Colonic mucosa (tissue), 4 donors: ENCODE data around the gene SBK1. TPM values are rescaled to one million over a fixed set of nuclear protein-coding genes. Genes with fewer than 3 reads are reported as not detected.

Source experiments
- DNase-seq: peaks from one replicate; pipeline ENCODE4 v3.0.0-alpha.2; 2020
- H3K27ac ChIP-seq: fragments of 200-600 bp; one replicate; pipeline ENCODE4 v1.8.0; 2021
- H3K27me3 ChIP-seq: fragments of 200-600 bp; one replicate; pipeline ENCODE4 v1.8.0; 2021
- H3K36me3 ChIP-seq: fragments of 200-600 bp; one replicate; pipeline ENCODE4 v1.8.0; 2021
- H3K4me1 ChIP-seq: fragments of 200-600 bp; one replicate; pipeline ENCODE4 v1.8.0; 2021; ENCODE audit warnings: mild to moderate bottlenecking
- H3K4me3 ChIP-seq: fragments of 200-600 bp; one replicate; pipeline ENCODE4 v1.8.0; 2021
- H3K9ac ChIP-seq, 2 donors: one replicate each; pipeline ENCODE4 v1.7.0; 2013; ENCODE audit warnings: control low read depth in 2 of 2, low read depth in 2 of 2, low read length in 2 of 2
- H3K9me3 ChIP-seq: fragments of 200-600 bp; one replicate; pipeline ENCODE4 v1.8.0; 2021
- intact Hi-C: fragments of 100-400 bp; cut with DNase I; formaldehyde crosslinking; loops from one replicate; pipeline ENCODE4 v1.14.1; 2022
- total RNA-seq, 2 donors: library from RNA; stranded (reverse); fragmentation: NEBNext Ultra II Directional in 1 of 2; extraction: Animal tissue kit (Norgen Biotek cat#: 25700) in 1 of 2; gene quantifications; one replicate each; pipeline ENCODE4 v1.2.1, GENCODE V29; 2021
- TF ChIP-seq, protein P1 (sequence below): fragments of 200-600 bp; IDR thresholded peaks from one replicate; pipeline ENCODE4 v1.8.0; 2022; ENCODE audit warnings: antibody characterized with exemption, mild to moderate bottlenecking
- donor health status: healthy.
- donor health status: DM: no; HTN: no; CAD: no.
- donor health status: DM: no; HTN: no; CAD: no.

SBK1 gene
- total RNA-seq, 2 donors from 2014 or later: 1.0 to 1.4 TPM

DNA sequence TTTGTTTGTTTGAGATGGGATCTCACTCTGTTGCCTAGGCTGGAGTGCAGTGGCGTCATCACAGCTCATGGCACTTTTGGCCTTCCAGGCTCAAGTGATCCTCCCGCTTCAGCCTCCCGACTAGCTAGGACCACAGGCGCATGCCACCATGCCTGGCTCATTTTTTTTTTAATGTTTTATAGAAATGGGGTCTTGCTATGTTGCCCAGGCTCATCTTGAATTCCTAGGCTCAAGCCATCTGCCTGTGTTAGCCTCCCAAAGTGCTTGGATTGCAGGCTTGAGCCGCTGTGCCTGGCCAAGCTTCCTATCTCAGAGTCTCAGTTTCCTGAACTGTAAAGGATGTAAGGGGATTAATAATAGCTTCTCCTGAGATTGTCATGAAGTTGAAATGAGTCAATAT is 8.0 kb downstream of the SBK1 start:
- H3K27me3 ChIP-seq: no peaks in the 10 kb centered on the region
- H3K36me3 ChIP-seq: no peaks in the 10 kb centered on the region
- TF ChIP-seq, protein P1, sequence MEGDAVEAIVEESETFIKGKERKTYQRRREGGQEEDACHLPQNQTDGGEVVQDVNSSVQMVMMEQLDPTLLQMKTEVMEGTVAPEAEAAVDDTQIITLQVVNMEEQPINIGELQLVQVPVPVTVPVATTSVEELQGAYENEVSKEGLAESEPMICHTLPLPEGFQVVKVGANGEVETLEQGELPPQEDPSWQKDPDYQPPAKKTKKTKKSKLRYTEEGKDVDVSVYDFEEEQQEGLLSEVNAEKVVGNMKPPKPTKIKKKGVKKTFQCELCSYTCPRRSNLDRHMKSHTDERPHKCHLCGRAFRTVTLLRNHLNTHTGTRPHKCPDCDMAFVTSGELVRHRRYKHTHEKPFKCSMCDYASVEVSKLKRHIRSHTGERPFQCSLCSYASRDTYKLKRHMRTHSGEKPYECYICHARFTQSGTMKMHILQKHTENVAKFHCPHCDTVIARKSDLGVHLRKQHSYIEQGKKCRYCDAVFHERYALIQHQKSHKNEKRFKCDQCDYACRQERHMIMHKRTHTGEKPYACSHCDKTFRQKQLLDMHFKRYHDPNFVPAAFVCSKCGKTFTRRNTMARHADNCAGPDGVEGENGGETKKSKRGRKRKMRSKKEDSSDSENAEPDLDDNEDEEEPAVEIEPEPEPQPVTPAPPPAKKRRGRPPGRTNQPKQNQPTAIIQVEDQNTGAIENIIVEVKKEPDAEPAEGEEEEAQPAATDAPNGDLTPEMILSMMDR: no peak
- no peaks in the 10 kb centered on the region for H3K9me3 ChIP-seq
- H3K4me1 ChIP-seq: no peaks in the 10 kb centered on the region
- intact Hi-C loops: no loop called here
- H3K27ac ChIP-seq: no peak overlapping the region
- DNase-seq: no peak
- no peak overlapping the region for H3K4me3 ChIP-seq
- H3K9ac ChIP-seq: no peak overlapping the region

DNA sequence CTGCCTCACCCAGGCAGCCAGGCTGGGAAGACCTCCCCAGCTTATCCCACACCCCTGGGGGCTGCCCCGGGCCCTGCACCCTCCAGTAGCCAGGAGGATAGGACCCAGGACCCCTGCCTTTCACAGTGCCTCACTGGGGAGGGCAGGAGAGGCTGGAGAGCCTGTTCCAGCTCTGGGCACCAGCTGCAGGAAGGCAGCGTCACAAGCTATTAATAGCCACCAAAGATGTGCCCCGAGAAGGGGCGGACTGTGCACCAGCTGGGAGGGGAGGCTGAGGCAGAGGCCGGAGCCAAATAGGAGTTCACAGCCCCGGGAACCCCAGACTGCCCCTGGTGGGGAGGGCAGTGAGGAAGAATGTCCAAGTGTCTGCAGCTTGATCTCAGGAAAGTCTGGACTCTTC is 8.8 kb downstream of the SBK1 start:
- intact Hi-C loops: no loop called here
- TF ChIP-seq, protein P1: no peak
- no peak for DNase-seq
- H3K27me3 ChIP-seq: no peaks in the 10 kb centered on the region
- H3K27ac ChIP-seq: no peak overlapping the region
- H3K4me3 ChIP-seq: no peak overlapping the region
- no peaks in the 10 kb centered on the region for H3K9me3 ChIP-seq
- no peaks in the 10 kb centered on the region for H3K36me3 ChIP-seq
- H3K4me1 ChIP-seq: no peaks in the 10 kb centered on the region
- no peak overlapping the region for H3K9ac ChIP-seq

DNA sequence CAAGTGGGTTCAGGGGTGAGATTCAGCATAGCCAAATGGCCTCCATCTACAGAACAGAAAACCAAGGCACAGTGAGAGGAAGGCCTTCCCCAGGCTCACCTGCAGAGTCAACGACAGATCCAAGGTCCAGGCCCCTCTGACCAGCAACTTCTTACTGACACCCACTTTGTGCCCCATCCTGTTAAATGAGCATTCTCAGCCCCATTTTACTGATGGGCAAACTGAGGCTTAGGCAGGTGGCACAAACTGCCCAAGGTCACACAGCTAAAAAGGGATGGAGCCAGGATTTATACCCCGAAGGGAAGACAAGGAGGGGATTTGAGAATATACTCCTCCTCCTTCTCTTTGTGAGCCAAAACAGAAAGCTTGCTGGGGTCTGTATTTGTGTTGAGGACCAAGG is 9.3 kb downstream of the SBK1 start:
- Histone ChIP-seq H3K4me1 (no peaks in the 10 kb centered on the region), H3K9me3 (no peaks in the 10 kb centered on the region), H3K36me3 (no peaks in the 10 kb centered on the region), H3K27me3 (no peaks in the 10 kb centered on the region), H3K9ac (no peak overlapping the region), H3K27ac (no peak overlapping the region), H3K4me3 (no peak overlapping the region)
- DNase-seq: no peak
- intact Hi-C loops: no loop called here
- TF ChIP-seq, protein P1: no peak

DNA sequence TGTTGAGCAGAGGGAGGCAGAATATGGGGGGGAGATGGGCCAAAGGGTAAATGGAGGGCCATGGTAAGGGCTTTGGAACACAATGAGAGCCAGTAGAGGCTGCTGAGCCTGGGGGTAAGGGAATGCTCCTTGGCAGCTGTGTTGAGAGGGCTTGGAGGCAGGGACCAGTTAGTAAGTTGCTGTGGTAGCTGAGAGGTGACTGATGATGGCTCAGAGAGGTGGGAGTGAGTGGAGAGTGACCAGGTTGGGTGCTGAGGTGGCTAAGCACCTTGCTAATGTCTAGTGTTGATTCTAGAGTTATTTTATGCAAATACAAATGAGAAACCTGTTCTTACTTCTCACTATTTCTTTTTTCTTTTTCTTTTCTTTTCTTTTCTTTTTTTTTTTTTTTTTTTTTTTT is 10.8 kb downstream of the SBK1 start:
- Histone ChIP-seq H3K27me3 (no peaks in the 10 kb centered on the region), H3K9ac (no peak overlapping the region), H3K36me3 (no peaks in the 10 kb centered on the region), H3K4me1 (no peaks in the 10 kb centered on the region), H3K4me3 (no peak overlapping the region), H3K27ac (no peak overlapping the region), H3K9me3 (no peaks in the 10 kb centered on the region)
- DNase-seq: no peak
- TF ChIP-seq, protein P1: no peak
- intact Hi-C loops: no loop called here

DNA sequence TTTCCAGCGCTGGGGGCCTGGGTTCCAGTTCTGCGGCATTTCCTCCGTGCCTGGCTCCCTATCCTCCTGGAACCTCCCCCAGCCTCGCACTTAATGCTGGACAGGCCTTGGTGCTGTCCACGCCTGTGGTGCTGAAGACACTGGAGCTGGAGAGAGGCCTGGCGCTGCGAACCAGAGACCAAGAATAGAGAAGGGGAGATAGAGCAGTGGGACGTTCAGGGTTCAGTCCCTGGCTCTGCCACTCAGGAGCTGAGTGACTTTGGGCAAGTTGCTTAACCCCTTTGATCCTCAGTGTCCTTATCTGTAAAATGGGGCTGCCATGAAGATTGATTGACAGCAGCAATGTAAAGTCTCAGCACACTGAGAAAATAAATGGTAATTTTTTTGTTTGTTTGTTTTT is 11.9 kb downstream of the SBK1 start:
- Histone ChIP-seq H3K36me3 (no peaks in the 10 kb centered on the region), H3K27me3 (no peaks in the 10 kb centered on the region), H3K9ac (no peak overlapping the region), H3K4me3 (no peak overlapping the region), H3K27ac (no peak overlapping the region), H3K4me1 (no peaks in the 10 kb centered on the region), H3K9me3 (no peaks in the 10 kb centered on the region)
- intact Hi-C loops: no loop called here
- TF ChIP-seq, protein P1: no peak
- DNase-seq: no peak

DNA sequence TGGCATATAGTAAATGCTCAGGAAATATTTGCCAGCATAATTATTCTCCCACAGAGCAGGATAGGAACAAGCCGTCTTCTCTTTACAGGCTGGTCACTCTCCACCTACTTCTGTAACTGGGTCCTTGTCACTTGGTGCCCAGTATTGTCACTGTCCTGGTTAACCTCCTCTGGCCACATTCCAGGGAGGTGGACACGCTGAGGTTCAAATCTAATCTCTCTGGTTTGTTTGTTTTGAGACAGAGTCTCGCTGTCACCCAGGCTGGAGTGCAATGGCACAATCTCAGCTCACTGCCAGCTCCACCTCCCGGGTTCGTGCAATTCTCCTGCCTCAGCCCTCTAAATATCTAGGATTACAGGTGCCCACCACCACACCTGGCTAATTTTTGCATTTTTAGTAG is 15.6 kb downstream of the SBK1 start:
- H3K4me1 ChIP-seq: no peaks in the 10 kb centered on the region
- H3K27me3 ChIP-seq: no peaks in the 10 kb centered on the region
- H3K9me3 ChIP-seq: no peaks in the 10 kb centered on the region
- DNase-seq: no peak
- H3K27ac ChIP-seq: no peak overlapping the region
- H3K36me3 ChIP-seq: no peaks in the 10 kb centered on the region
- TF ChIP-seq, protein P1: no peak
- H3K4me3 ChIP-seq: no peak overlapping the region
- no peak overlapping the region for H3K9ac ChIP-seq
- intact Hi-C loops: no loop called here
